ENCODE measurements around the gene RBBP8NL.

Gene RBBP8NL

GRCh38 chr20:62464990-62465389, 37.7 kb upstream of the RBBP8NL start:
- no peak for TF ChIP-seq CTCF (IDR thresholded peaks at IDR 0.05)

DNA sequence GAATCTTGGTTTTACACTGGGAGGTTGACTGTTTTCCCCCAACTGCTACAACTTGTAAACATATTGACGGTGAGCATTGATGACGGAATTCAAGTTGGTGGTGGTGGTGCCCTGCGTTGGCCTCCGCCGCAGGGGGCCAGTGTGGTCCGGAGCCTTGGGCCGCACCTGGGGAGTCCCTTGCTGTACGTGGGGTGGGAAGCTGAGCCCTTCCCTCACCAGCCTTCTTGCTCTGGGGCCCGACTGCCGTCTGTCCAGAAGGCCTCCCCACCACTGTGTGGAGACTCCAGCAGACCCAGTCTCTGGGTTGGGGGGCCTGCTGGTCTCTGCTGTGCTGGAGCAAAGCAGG, 37.1 kb upstream of the RBBP8NL start:
- TF ChIP-seq CTCF (IDR thresholded peaks at IDR 0.05) = no peak

GRCh38 chr20:62463651-62464424, 36.5 kb upstream of the RBBP8NL start:
- no peak for TF ChIP-seq CTCF (IDR thresholded peaks at IDR 0.05)

DNA sequence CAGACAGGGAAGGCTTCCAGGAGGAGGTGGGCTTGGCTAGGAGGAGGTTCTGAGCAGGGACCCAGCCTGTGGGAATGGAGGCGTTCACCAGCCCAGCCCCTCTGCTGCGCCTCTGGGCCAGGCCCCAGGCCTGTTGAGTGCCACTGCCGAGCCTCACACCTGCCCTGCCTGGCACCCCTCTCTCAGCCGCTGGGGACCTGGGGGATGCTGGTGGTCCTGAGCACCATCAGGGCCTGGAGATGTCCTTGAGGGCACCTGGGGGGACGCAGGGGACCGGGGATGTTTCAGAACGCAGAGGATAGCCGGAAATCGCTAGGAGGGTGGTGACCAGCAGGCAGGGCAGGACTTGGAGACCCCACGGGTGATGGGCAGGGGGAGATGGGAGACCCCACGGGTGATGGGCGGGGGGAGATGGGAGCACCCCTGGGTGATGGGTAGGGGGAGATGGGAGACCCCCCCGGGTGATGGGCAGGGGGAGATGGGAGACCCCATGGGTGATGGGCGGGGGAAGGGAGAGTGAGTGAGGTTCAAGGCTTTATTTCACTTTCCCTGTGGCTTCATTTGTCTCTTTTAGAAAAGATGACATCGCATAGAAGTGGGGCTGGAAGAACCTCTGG, 35.7 kb upstream of the RBBP8NL start:
- TF ChIP-seq CTCF (IDR thresholded peaks at IDR 0.05) = no peak

DNA sequence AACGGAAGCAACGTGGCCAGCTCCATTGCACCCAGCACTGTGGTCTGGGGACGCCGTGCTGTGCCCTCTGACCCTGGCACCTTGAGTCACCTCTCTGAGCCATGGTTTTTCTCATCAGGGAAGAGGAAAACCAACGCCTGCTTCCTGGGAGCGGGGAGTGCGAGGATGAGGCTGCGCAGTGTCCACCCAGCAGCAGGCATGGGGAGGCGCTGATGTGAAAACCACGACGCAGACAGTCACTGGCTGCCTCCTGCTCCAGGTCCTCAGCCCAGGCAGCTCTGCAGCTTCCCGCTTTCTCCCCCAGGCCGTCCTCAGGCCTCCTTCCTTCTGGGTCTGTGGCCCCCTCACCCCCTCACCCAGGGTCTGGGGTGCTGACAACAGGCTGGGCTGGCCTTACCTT, 34.5 kb upstream of the RBBP8NL start:
- no peak for TF ChIP-seq CTCF (IDR thresholded peaks at IDR 0.05)

DNA sequence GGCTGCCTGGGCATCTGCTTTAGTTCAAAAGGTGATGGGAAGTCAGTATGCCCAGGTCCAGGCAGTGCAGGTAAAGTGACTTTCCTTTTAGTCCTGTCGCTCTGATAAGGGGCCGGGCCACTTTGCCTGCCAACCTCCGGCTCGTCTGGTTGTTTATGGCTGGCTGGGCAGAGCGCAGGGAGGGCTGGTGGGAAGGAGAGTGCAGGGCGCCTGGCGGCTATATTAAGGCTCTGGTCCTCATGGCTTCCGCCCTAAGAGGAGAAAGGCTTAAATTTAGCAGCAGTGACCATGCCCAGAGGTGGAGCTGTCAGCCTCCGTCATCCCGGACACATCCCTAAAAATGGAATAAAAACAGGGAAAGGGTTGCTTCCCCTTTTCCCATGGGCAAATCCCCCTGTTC, 33.8 kb upstream of the RBBP8NL start:
- no peak for TF ChIP-seq CTCF (IDR thresholded peaks at IDR 0.05)

DNA sequence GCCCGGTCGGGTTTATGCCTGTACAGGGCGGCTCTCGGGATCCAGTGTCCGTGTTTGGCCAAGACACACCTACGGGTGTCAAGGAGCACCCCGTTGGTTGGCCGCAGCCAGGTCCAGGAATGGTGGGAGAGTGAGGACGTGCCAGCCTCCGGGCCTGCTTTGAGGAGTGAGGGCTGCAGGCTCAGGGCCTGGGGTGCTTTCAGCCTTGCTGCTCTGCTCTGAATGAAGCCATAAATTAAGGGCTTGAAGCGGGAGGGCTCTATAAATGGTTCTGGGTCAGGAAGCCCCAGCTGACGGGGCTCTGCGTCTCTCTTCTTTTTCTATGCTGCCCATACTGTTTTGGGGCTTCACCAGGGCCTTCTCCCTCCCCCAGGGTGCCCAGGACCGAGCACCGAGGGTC, 33.3 kb upstream of the RBBP8NL start:
- no peak for TF ChIP-seq CTCF (IDR thresholded peaks at IDR 0.05)

Measured in LNCAP (cell line).